Hepatic stellate cell (primary cell): ENCODE results near the gene EDAR.

Experiments used
- DNase-seq: peaks from one replicate; pipeline ENCODE4 v3.0.0; 2011; ENCODE audit warnings: low spot score

Gene EDAR

GRCh38 chr2:108908713-108909070, 80.3 kb downstream of the EDAR start:
- DNase-seq, result no peak

- DNase-seq, result no peak
Measured at GRCh38 chr2:108907822-108908712, 81.0 kb downstream of the EDAR start.

- DNase-seq, result no peak
Measured at GRCh38 chr2:108906403-108907077, 82.5 kb downstream of the EDAR start.

- DNase-seq, result no peak
Measured at GRCh38 chr2:108905906-108906305, 83.1 kb downstream of the EDAR start.

- no peak for DNase-seq
Measured at GRCh38 chr2:108905176-108905575, 83.8 kb downstream of the EDAR start.

GRCh38 chr2:108904680-108905079, 84.3 kb downstream of the EDAR start:
- DNase-seq, result no peak

- DNase-seq, result no peak
Measured at GRCh38 chr2:108898315-108899082, 90.5 kb downstream of the EDAR start.

- no peak for DNase-seq
Measured at GRCh38 chr2:108896741-108897140, 92.3 kb downstream of the EDAR start.

GRCh38 chr2:108895188-108895587, 93.8 kb downstream of the EDAR start:
- no peak for DNase-seq

- no peak for DNase-seq
Measured at GRCh38 chr2:108894766-108895165, 94.3 kb downstream of the EDAR start.

- DNase-seq, result no peak
Measured at GRCh38 chr2:108893277-108893676, 95.7 kb downstream of the EDAR start.

- no peak for DNase-seq
Measured at GRCh38 chr2:108889907-108890306, 99.1 kb downstream of the EDAR start.

- DNase-seq, result no peak
Measured at GRCh38 chr2:108884619-108885018, 104.4 kb downstream of the EDAR start.

- DNase-seq, result no peak
Measured at GRCh38 chr2:108878276-108878675, 110.7 kb downstream of the EDAR start.

- no peak for DNase-seq
Measured at GRCh38 chr2:108877506-108877905, 111.5 kb downstream of the EDAR start.

GRCh38 chr2:108870069-108870644, 118.9 kb downstream of the EDAR start:
- no peak for DNase-seq

- DNase-seq, result no peak
Measured at GRCh38 chr2:108869542-108869941, 119.5 kb downstream of the EDAR start.

- no peak for DNase-seq
Measured at GRCh38 chr2:108868911-108869310, 120.1 kb downstream of the EDAR start.

GRCh38 chr2:108866041-108866440, 123.0 kb downstream of the EDAR start:
- no peak for DNase-seq

GRCh38 chr2:108858894-108859293, 130.1 kb downstream of the EDAR start:
- no peak for DNase-seq

GRCh38 chr2:108855194-108855593, 133.8 kb downstream of the EDAR start:
- no peak for DNase-seq

GRCh38 chr2:108854484-108854883, 134.5 kb downstream of the EDAR start:
- DNase-seq, result no peak
